IMR-90 (cell line): ENCODE measurements around the gene MYF6. TPM values are rescaled to one million over a fixed set of nuclear protein-coding genes. Genes with fewer than 3 reads are reported as not detected.

ENCODE experiments used
- ATAC-seq: fragments of 200-7000 bp; cut with Tn5 transposase; 2 replicates; pipeline ENCODE4 v1.9.1; 2020; ENCODE audit warnings: low read depth, mild to moderate bottlenecking, moderate library complexity
- BruUV-seq: library from RNA; stranded (reverse); fragments of 400-500 nt; replicated peaks from 2 replicates; lab custom pipeline; 2021; lab: Mats Ljungman, UMichigan
- CTCF ChIA-PET: fragments of 300-600 bp; formaldehyde crosslinking; extraction: SDS; loops from one replicate; lab custom pipeline; 2021; ENCODE audit warnings: antibody characterized with exemption; lab: Yijun Ruan, JAX
- POLR2A ChIA-PET: fragments of 300-600 bp; sonication (Branson Sonifier 250); formaldehyde crosslinking; loops from one replicate; lab custom pipeline; 2022; ENCODE audit warnings: antibody characterized with exemption; ENCODE audit not compliant: unreplicated experiment; lab: Charles Lee
- DNase-seq: peaks from one replicate; pipeline ENCODE4 v3.0.0; 2013
- H2AFZ ChIP-seq: replicated peaks from 2 replicates; pipeline ENCODE3; 2013; ENCODE audit warnings: low read length, mild to moderate bottlenecking; ENCODE audit not compliant: poor library complexity
- H2AK5ac ChIP-seq: 2 replicates; pipeline ENCODE4 v1.6.1; 2013; ENCODE audit warnings: low read depth, low read length, inconsistent platforms
- H2AK9ac ChIP-seq: replicated peaks from 2 replicates; pipeline ENCODE3; 2013; ENCODE audit warnings: mild to moderate bottlenecking, low read depth, low read length, moderate library complexity; ENCODE audit not compliant: poor library complexity
- H2BK120ac ChIP-seq: 2 replicates; pipeline ENCODE4 v1.6.1; 2013; ENCODE audit warnings: low read depth, low read length, inconsistent platforms
- H2BK15ac ChIP-seq: 3 replicates; pipeline ENCODE4 v1.6.1; 2013; ENCODE audit warnings: low read depth, low read length, inconsistent platforms
- H2BK20ac ChIP-seq: 2 replicates; pipeline ENCODE4 v1.6.1; 2013; ENCODE audit warnings: low read depth, mild to moderate bottlenecking, inconsistent platforms, low read length, moderate library complexity
- H2BK5ac ChIP-seq: 2 replicates; pipeline ENCODE4 v1.6.1; 2013; ENCODE audit warnings: mild to moderate bottlenecking, low read depth, low read length, inconsistent platforms; ENCODE audit not compliant: poor library complexity, severe bottlenecking
- H3K14ac ChIP-seq: replicated peaks from 2 replicates; pipeline ENCODE4 v1.6.1; 2013; ENCODE audit warnings: low read depth, low read length, inconsistent platforms
- H3K18ac ChIP-seq: 2 replicates; pipeline ENCODE4 v1.6.1; 2013; ENCODE audit warnings: low read depth, low read length, control low read depth
- H3K23ac ChIP-seq: 2 replicates; pipeline ENCODE4 v1.6.1; 2013; ENCODE audit warnings: low read depth, low read length, inconsistent platforms
- H3K27ac ChIP-seq: 2 replicates; pipeline ENCODE4 v1.5.1; 2013; ENCODE audit warnings: mild to moderate bottlenecking, control low read depth, low read length; ENCODE audit not compliant: insufficient read depth
- H3K27me3 ChIP-seq: 2 replicates; pipeline ENCODE4 v1.6.1; 2013; ENCODE audit warnings: low read length; ENCODE audit not compliant: control insufficient read depth, insufficient read depth
- H3K36me3 ChIP-seq: 2 replicates; pipeline ENCODE4 v1.6.1; 2013; ENCODE audit warnings: low read length, mixed read lengths; ENCODE audit not compliant: control insufficient read depth, insufficient read depth
- H3K4ac ChIP-seq: 2 replicates; pipeline ENCODE4 v1.6.1; 2013; ENCODE audit warnings: low read depth, low read length, inconsistent platforms
- H3K4me1 ChIP-seq: 2 replicates; pipeline ENCODE4 v1.6.1; 2013; ENCODE audit warnings: low read length, mixed read lengths; ENCODE audit not compliant: control insufficient read depth, insufficient read depth
- H3K4me2 ChIP-seq: 2 replicates; pipeline ENCODE4 v1.6.1; 2013; ENCODE audit warnings: low read depth, mild to moderate bottlenecking, control low read depth, low read length, moderate library complexity
- H3K4me3 ChIP-seq: 2 replicates; pipeline ENCODE4 v1.5.1; 2013; ENCODE audit warnings: low read depth, mild to moderate bottlenecking, control low read depth, low read length, moderate library complexity; ENCODE audit not compliant: insufficient read depth
- H3K56ac ChIP-seq: 2 replicates; pipeline ENCODE4 v1.6.1; 2013; ENCODE audit warnings: low read length, inconsistent platforms; ENCODE audit not compliant: insufficient read depth; ENCODE audit errors: extremely low read depth
- H3K79me1 ChIP-seq, 2 experiments: 2 replicates each; pipeline ENCODE4 v1.6.1; 2013; ENCODE audit warnings: low read length in 2 of 2, inconsistent platforms in 1 of 2, low read depth in 1 of 2
- H3K9ac ChIP-seq: 2 replicates; pipeline ENCODE4 v1.6.1; 2013; ENCODE audit warnings: low read depth, low read length, control low read depth
- H3K9me1 ChIP-seq: 2 replicates; pipeline ENCODE4 v1.6.1; 2013; ENCODE audit warnings: low read length, inconsistent platforms; ENCODE audit not compliant: insufficient read depth
- H3K9me3 ChIP-seq: 2 replicates; pipeline ENCODE4 v1.6.1; 2013; ENCODE audit warnings: low read length; ENCODE audit not compliant: control insufficient read depth, insufficient read depth
- H4K20me1 ChIP-seq: 2 replicates; pipeline ENCODE4 v1.6.1; 2013; ENCODE audit warnings: low read length, inconsistent platforms; ENCODE audit not compliant: insufficient read depth
- H4K5ac ChIP-seq: 2 replicates; pipeline ENCODE4 v1.6.1; 2013; ENCODE audit warnings: mild to moderate bottlenecking, low read depth, low read length, control low read depth
- H4K8ac ChIP-seq, 2 experiments: 2 replicates each; pipeline ENCODE4 v1.6.1; 2013; ENCODE audit warnings: low read depth in 2 of 2, low read length in 2 of 2, control low read depth in 1 of 2, inconsistent platforms in 1 of 2
- H4K91ac ChIP-seq: 2 replicates; pipeline ENCODE4 v1.6.1; 2013; ENCODE audit warnings: low read depth, low read length, inconsistent platforms; ENCODE audit not compliant: insufficient read depth
- BHLHE40 ChIP-seq: fragments of 150-350 bp; IDR thresholded peaks from 2 replicates; pipeline ENCODE4 v1.6.1; 2016; ENCODE audit warnings: mild to moderate bottlenecking, low read depth, low read length
- CEBPB ChIP-seq: IDR thresholded peaks from 2 replicates; pipeline ENCODE4 v1.6.1; 2012; ENCODE audit warnings: low read depth, low read length, improper control_type of control experiment
- CHD1 ChIP-seq: IDR thresholded peaks from 2 replicates; pipeline ENCODE4 v1.6.1; 2012; ENCODE audit warnings: low read depth, low read length, improper control_type of control experiment
- MAFK ChIP-seq: IDR thresholded peaks from 2 replicates; pipeline ENCODE4 v1.6.1; 2012; ENCODE audit warnings: low read depth, low read length, improper control_type of control experiment
- POLR2A ChIP-seq: IDR thresholded peaks from 2 replicates; pipeline ENCODE4 v1.6.1; 2012; ENCODE audit warnings: mild to moderate bottlenecking, low read depth, low read length
- RCOR1 ChIP-seq: IDR thresholded peaks from 2 replicates; pipeline ENCODE4 v1.6.1; 2012; ENCODE audit warnings: mild to moderate bottlenecking, low read length, improper control_type of control experiment; ENCODE audit not compliant: insufficient replicate concordance
- WGBS, 2 experiments: methylation state at CpG; one replicate each; pipeline versions ENCODE4 v1.1.5 to v1.1.7; 2013; ENCODE audit warnings: missing lambda C conversion rate in 2 of 2; ENCODE audit not compliant: insufficient read length in 1 of 2; ENCODE audit errors: extremely low coverage in 2 of 2; 5-methylcytosine and 5-hydroxymethylcytosine counted together
- dilution Hi-C: fragments of 300-500 bp; cut with HindIII; formaldehyde crosslinking; loops from one replicate; pipeline ENCODE4 v1.14.3; 2018; ENCODE audit warnings: low sequenced_read_pairs; ENCODE audit not compliant: unreplicated experiment
- in situ Hi-C: fragments of 300-500 bp; cut with MboI; formaldehyde crosslinking; loops from 3 replicates; pipeline ENCODE4 v1.14.3; 2019; ENCODE audit warnings: low sequenced_read_pairs, inconsistent platforms, mixed read lengths
- intact Hi-C: fragments of 100-400 bp; cut with micrococcal nuclease; formaldehyde crosslinking; loops from 2 replicates; pipeline ENCODE4 v1.10.0; 2022
- polyA plus RNA-seq, 3 experiments: library from polyadenylated mRNA; depleted of rRNA; stranded (reverse); fragments of >200 nt; gene quantifications; 2 replicates each; pipeline ENCODE4 v1.2.3, GENCODE V29; 2012; ENCODE audit warnings: low replicate concordance in 1 of 3
- total RNA-seq: library from RNA; depleted of rRNA; stranded (reverse); fragments of >200 nt; gene quantifications from 2 replicates; pipeline ENCODE4 v1.2.3, GENCODE V29; 2012

The MYF6 gene
- total and polyA plus RNA-seq, 2 of the 4 experiments (the other 2 are of a cell fraction) = not detected

GRCh38 chr12:80708975-80709328, 1.5 kb downstream of the MYF6 start:
- H4K91ac ChIP-seq = no peak overlapping the region
- H3K56ac ChIP-seq = no peak overlapping the region
- no peak overlapping the region for H2BK20ac ChIP-seq
- H4K20me1 ChIP-seq = no peaks in the 10 kb centered on the region
- no TSS peak for BruUV-seq
- DNase-seq (no peak), ATAC-seq (no peak)
- H2BK15ac ChIP-seq = no peak overlapping the region
- H3K4ac ChIP-seq = no peak overlapping the region
- no peaks in the 10 kb centered on the region for H3K27me3 ChIP-seq
- in situ Hi-C loops = no loop called here
- H4K8ac ChIP-seq = peak overlapping the region in 1 of 2 experiments; percentile 27; a peak in 2 of 4 replicates
- H2BK120ac ChIP-seq = no peak overlapping the region
- H3K4me3 ChIP-seq = no peak overlapping the region
- no peaks in the 10 kb centered on the region for H3K4me1 ChIP-seq
- no peaks in the 10 kb centered on the region for H3K9me1 ChIP-seq
- H2AK9ac ChIP-seq = no peak overlapping the region
- H3K4me2 ChIP-seq = no peak overlapping the region
- dilution Hi-C loops = no loop called here
- intact Hi-C loops = no loop called here
- H2BK5ac ChIP-seq = no peak overlapping the region
- 100% methylated on average over 1 of the region's 10 CpGs; no CpG with 5 or more reads in 1 of the 2 experiments for WGBS, 2 experiments
- no peak overlapping the region for H3K14ac ChIP-seq
- H3K36me3 ChIP-seq = no peaks in the 10 kb centered on the region
- H4K5ac ChIP-seq = no peak overlapping the region
- H3K9ac ChIP-seq = no peak overlapping the region
- peak overlapping the region; percentile 84 for H2AFZ ChIP-seq
- no peak overlapping the region for H2AK5ac ChIP-seq
- no peaks in the 10 kb centered on the region for H3K79me1 ChIP-seq
- no peak overlapping the region for H3K27ac ChIP-seq
- TF ChIP-seq CEBPB = peak; percentile 86
- TF ChIP-seq POLR2A = no peak
- no peak for TF ChIP-seq RCOR1
- TF ChIP-seq BHLHE40 = no peak
- no peak for TF ChIP-seq CHD1
- TF ChIP-seq MAFK = no peak
- H3K18ac ChIP-seq = no peak overlapping the region
- POLR2A ChIA-PET = no interaction called here
- no peaks in the 10 kb centered on the region for H3K9me3 ChIP-seq
- CTCF ChIA-PET = no interaction called here
- H3K23ac ChIP-seq = no peak overlapping the region
